IMR-90 (cell line): ENCODE data around the gene ATM.

ENCODE experiments used
- BHLHE40 ChIP-seq: fragments of 150-350 bp; IDR thresholded peaks from 2 replicates; pipeline ENCODE4 v1.6.1; 2016; ENCODE audit warnings: mild to moderate bottlenecking, low read depth, low read length
- CEBPB ChIP-seq: IDR thresholded peaks from 2 replicates; pipeline ENCODE4 v1.6.1; 2012; ENCODE audit warnings: low read depth, low read length, improper control_type of control experiment
- ELK1 ChIP-seq: fragments of 150-350 bp; IDR thresholded peaks from 2 replicates; pipeline ENCODE4 v1.6.1; 2016; ENCODE audit warnings: low read depth, mild to moderate bottlenecking, low read length, moderate library complexity, borderline replicate concordance
- MAZ ChIP-seq: IDR thresholded peaks from 2 replicates; pipeline ENCODE4 v1.6.1; 2012; ENCODE audit warnings: low read depth, mild to moderate bottlenecking, low read length, improper control_type of control experiment, moderate library complexity, borderline replicate concordance
- NFE2L2 ChIP-seq: fragments of 150-350 bp; IDR thresholded peaks from 2 replicates; pipeline ENCODE4 v1.6.1; 2016; ENCODE audit warnings: low read depth, mild to moderate bottlenecking, low read length
- POLR2A ChIP-seq: IDR thresholded peaks from 2 replicates; pipeline ENCODE4 v1.6.1; 2012; ENCODE audit warnings: mild to moderate bottlenecking, low read depth, low read length
- RAD21 ChIP-seq: IDR thresholded peaks from 2 replicates; pipeline ENCODE4 v1.6.1; 2012; ENCODE audit warnings: low read length, improper control_type of control experiment
- RCOR1 ChIP-seq: IDR thresholded peaks from 2 replicates; pipeline ENCODE4 v1.6.1; 2012; ENCODE audit warnings: mild to moderate bottlenecking, low read length, improper control_type of control experiment; ENCODE audit not compliant: insufficient replicate concordance
- RFX5 ChIP-seq: IDR thresholded peaks from 2 replicates; pipeline ENCODE4 v1.8.0; 2012; ENCODE audit warnings: low read depth, mild to moderate bottlenecking, low read length, moderate library complexity
- TF ChIP-seq, protein P1 (sequence below): conservative IDR thresholded peaks from 2 replicates; pipeline ENCODE4 v1.5.1; 2012; ENCODE audit warnings: mild to moderate bottlenecking, low read depth, low read length, improper control_type of control experiment
- TF ChIP-seq, protein P2 (sequence below): fragments of 150-350 bp; IDR thresholded peaks from 2 replicates; pipeline ENCODE4 v1.6.1; 2017; ENCODE audit warnings: mild to moderate bottlenecking, antibody characterized with exemption, low read length, low read depth

DNA sequence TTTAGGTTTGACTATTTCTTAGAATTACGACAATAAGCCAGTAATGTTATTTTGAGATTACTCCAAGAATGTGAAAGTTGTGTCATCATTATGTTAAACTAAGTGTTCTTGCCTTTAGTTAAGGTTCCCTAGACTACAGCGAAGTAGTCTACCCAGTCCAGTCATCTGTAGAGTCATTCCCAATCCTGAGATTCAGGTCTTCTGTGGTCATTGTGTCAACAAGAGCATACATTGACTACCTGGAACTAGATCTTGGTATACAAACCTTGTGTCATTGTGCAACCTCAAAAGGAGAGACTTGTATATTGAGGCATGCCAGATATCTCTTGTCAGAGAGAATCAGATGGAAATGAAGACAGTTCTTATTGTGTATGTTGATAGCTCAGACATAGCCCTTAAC, 115.9 kb downstream of the ATM start:
- TF ChIP-seq, protein P1, sequence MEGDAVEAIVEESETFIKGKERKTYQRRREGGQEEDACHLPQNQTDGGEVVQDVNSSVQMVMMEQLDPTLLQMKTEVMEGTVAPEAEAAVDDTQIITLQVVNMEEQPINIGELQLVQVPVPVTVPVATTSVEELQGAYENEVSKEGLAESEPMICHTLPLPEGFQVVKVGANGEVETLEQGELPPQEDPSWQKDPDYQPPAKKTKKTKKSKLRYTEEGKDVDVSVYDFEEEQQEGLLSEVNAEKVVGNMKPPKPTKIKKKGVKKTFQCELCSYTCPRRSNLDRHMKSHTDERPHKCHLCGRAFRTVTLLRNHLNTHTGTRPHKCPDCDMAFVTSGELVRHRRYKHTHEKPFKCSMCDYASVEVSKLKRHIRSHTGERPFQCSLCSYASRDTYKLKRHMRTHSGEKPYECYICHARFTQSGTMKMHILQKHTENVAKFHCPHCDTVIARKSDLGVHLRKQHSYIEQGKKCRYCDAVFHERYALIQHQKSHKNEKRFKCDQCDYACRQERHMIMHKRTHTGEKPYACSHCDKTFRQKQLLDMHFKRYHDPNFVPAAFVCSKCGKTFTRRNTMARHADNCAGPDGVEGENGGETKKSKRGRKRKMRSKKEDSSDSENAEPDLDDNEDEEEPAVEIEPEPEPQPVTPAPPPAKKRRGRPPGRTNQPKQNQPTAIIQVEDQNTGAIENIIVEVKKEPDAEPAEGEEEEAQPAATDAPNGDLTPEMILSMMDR: no peak
- TF ChIP-seq BHLHE40: no peak
- TF ChIP-seq, protein P2, sequence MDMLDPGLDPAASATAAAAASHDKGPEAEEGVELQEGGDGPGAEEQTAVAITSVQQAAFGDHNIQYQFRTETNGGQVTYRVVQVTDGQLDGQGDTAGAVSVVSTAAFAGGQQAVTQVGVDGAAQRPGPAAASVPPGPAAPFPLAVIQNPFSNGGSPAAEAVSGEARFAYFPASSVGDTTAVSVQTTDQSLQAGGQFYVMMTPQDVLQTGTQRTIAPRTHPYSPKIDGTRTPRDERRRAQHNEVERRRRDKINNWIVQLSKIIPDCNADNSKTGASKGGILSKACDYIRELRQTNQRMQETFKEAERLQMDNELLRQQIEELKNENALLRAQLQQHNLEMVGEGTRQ: no peak
- no peak for TF ChIP-seq RCOR1
- no peak for TF ChIP-seq POLR2A
- TF ChIP-seq NFE2L2: no peak
- TF ChIP-seq RAD21: no peak
- no peak for TF ChIP-seq CEBPB
- no peak for TF ChIP-seq RFX5
- no peak for TF ChIP-seq ELK1
- no peak for TF ChIP-seq MAZ
